ENCODE results near the gene MORC4.

DNA sequence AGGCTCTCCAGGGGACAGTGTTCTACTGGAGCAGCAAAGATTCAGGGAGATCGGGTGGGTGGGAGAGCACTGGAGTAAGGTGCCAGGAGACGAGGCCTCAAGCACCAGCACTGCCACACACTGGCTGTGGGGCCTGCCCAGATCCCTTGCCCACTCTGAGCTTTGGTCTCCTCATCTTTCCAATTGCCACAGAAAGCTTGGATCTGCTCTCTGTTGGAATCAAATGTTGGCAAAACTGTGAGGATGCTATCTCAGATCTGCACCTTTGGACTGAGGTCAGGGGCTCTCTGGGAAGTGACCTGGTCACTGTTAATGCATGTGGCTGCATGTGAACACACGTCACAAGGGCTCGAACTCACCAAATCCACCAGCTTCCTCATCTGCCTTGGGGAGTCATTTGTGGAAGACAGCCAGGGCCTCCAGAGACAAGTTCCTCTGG is 98.2 kb downstream of the MORC4 start:
- TF ChIP-seq, protein P1, sequence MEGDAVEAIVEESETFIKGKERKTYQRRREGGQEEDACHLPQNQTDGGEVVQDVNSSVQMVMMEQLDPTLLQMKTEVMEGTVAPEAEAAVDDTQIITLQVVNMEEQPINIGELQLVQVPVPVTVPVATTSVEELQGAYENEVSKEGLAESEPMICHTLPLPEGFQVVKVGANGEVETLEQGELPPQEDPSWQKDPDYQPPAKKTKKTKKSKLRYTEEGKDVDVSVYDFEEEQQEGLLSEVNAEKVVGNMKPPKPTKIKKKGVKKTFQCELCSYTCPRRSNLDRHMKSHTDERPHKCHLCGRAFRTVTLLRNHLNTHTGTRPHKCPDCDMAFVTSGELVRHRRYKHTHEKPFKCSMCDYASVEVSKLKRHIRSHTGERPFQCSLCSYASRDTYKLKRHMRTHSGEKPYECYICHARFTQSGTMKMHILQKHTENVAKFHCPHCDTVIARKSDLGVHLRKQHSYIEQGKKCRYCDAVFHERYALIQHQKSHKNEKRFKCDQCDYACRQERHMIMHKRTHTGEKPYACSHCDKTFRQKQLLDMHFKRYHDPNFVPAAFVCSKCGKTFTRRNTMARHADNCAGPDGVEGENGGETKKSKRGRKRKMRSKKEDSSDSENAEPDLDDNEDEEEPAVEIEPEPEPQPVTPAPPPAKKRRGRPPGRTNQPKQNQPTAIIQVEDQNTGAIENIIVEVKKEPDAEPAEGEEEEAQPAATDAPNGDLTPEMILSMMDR (IDR thresholded peaks at IDR 0.05; ENCODE audit: poor library complexity, severe bottlenecking): no peak
- TF ChIP-seq EZH2 (IDR thresholded peaks at IDR 0.05; ENCODE audit: borderline replicate concordance, insufficient read depth, low read length, poor library complexity, severe bottlenecking): no peak
- TF ChIP-seq SMC3 (conservative IDR thresholded peaks at IDR 0.05; ENCODE audit: poor library complexity): no peak
- no peak for TF ChIP-seq POLR2AphosphoS5 (IDR thresholded peaks at IDR 0.05)
- TF ChIP-seq EP300 (conservative IDR thresholded peaks at IDR 0.05; ENCODE audit: poor library complexity, severe bottlenecking): no peak

All from neural cell (in vitro differentiated cells).